Tibial nerve (tissue), 4 donors: ENCODE data around the gene PTPRE. TPM values are rescaled to one million over a fixed set of nuclear protein-coding genes. Genes with fewer than 3 reads are reported as not detected.

Source experiments
- DNase-seq, 2 donors: peaks; one replicate each; pipeline ENCODE4 v3.0.0-alpha.2; 2019; ENCODE audit warnings: low spot score in 2 of 2
- H3K27ac ChIP-seq, 4 donors: fragments of 200-600 bp; sonication (generic) in 3 of 4; one replicate each; pipeline ENCODE4 v1.5.1; 2017 to 2019; ENCODE audit warnings: mild to moderate bottlenecking in 1 of 4
- H3K27me3 ChIP-seq, 2 donors: fragments of 200-600 bp; sonication (generic) in 1 of 2; one replicate each; pipeline versions ENCODE4 v1.5.1 to v1.6.0; 2017 to 2019
- H3K36me3 ChIP-seq, 3 donors: fragments of 200-600 bp; sonication (generic); one replicate each; pipeline ENCODE4 v1.5.1; 2018 to 2019
- H3K4me1 ChIP-seq, 4 donors: fragments of 200-600 bp; sonication (generic) in 3 of 4; one replicate each; pipeline ENCODE4 v1.5.1; 2017 to 2019
- H3K4me3 ChIP-seq, 4 donors: fragments of 200-600 bp; sonication (generic) in 3 of 4; one replicate each; pipeline ENCODE4 v1.5.1; 2017 to 2019; ENCODE audit warnings: mild to moderate bottlenecking in 1 of 4, moderate library complexity in 1 of 4
- H3K9me3 ChIP-seq, 4 donors: fragments of 200-600 bp; sonication (generic) in 3 of 4; one replicate each; pipeline ENCODE4 v1.5.1; 2017 to 2019
- EP300 ChIP-seq, 2 donors: sonication (generic); formaldehyde crosslinking; IDR thresholded peaks; one replicate each; pipeline ENCODE4 v1.6.1; 2017; ENCODE audit warnings: antibody characterized with exemption in 2 of 2, mild to moderate bottlenecking in 1 of 2
- POLR2A ChIP-seq, 2 donors: fragments of 450-650 bp; IDR thresholded peaks; one replicate each; pipeline ENCODE4 v1.6.1; 2017; ENCODE audit warnings: antibody characterized with exemption in 2 of 2, mild to moderate bottlenecking in 2 of 2, moderate library complexity in 2 of 2
- WGBS, 2 donors: methylation state at CpG; one replicate each; pipeline ENCODE4 v1.1.5; 2018; 5-methylcytosine and 5-hydroxymethylcytosine counted together
- total RNA-seq, 4 donors: library from RNA; depleted of rRNA; stranded (reverse); fragments of >200 nt; gene quantifications; one replicate each; pipeline ENCODE4 v1.1.0, GENCODE V29; 2016
- TF ChIP-seq, protein P1 (sequence below), 5 experiments: fragments of 200-600 bp in 3 of 5; fragments of 450-650 bp in 2 of 5; sonication (generic) in 3 of 5; IDR thresholded peaks; one replicate each; pipeline ENCODE4 v1.5.1; 2016 to 2019; ENCODE audit warnings: antibody characterized with exemption in 5 of 5, mild to moderate bottlenecking in 3 of 5, moderate library complexity in 2 of 5

PTPRE gene
- total RNA-seq, 4 donors from 2014 or later: 19.0 to 38.1 (median 25.8) TPM

DNA sequence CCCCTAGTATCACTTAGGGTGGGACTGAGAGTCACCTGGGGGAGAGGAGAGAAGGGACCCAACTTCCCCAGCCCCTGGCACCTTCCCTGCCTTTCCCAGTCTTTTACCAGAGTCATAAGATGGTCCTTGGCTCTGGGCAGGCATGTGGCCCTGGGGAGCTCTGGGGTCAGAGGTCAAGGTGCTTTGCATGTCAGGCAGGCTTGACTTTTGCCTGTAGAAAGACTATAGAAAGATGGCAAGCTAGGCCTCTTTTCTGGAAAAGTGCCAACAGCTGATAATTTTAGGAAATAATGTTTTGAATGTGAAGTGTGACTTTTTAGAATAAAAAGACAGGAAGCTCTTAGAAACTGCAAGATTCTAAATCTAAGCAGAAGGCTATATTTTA, 151.8 kb downstream of the PTPRE start:
- no peak overlapping the region for H3K4me3 ChIP-seq
- no peak overlapping the region for H3K27ac ChIP-seq
- H3K36me3 ChIP-seq: peaks cover 0 to 64% (median 0%) of the 10 kb centered on the region in 3 donors
- DNase-seq: no peak
- TF ChIP-seq, protein P1, sequence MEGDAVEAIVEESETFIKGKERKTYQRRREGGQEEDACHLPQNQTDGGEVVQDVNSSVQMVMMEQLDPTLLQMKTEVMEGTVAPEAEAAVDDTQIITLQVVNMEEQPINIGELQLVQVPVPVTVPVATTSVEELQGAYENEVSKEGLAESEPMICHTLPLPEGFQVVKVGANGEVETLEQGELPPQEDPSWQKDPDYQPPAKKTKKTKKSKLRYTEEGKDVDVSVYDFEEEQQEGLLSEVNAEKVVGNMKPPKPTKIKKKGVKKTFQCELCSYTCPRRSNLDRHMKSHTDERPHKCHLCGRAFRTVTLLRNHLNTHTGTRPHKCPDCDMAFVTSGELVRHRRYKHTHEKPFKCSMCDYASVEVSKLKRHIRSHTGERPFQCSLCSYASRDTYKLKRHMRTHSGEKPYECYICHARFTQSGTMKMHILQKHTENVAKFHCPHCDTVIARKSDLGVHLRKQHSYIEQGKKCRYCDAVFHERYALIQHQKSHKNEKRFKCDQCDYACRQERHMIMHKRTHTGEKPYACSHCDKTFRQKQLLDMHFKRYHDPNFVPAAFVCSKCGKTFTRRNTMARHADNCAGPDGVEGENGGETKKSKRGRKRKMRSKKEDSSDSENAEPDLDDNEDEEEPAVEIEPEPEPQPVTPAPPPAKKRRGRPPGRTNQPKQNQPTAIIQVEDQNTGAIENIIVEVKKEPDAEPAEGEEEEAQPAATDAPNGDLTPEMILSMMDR (IDR thresholded peaks at IDR 0.05): no peak
- TF ChIP-seq EP300 (IDR thresholded peaks at IDR 0.05) (no peak), POLR2A (IDR thresholded peaks at IDR 0.05) (no peak)
- H3K27me3 ChIP-seq: no peaks in the 10 kb centered on the region
- H3K9me3 ChIP-seq: no peaks in the 10 kb centered on the region
- peaks cover 0 to 17% (median 9%) of the 10 kb centered on the region in 4 donors for H3K4me1 ChIP-seq

DNA sequence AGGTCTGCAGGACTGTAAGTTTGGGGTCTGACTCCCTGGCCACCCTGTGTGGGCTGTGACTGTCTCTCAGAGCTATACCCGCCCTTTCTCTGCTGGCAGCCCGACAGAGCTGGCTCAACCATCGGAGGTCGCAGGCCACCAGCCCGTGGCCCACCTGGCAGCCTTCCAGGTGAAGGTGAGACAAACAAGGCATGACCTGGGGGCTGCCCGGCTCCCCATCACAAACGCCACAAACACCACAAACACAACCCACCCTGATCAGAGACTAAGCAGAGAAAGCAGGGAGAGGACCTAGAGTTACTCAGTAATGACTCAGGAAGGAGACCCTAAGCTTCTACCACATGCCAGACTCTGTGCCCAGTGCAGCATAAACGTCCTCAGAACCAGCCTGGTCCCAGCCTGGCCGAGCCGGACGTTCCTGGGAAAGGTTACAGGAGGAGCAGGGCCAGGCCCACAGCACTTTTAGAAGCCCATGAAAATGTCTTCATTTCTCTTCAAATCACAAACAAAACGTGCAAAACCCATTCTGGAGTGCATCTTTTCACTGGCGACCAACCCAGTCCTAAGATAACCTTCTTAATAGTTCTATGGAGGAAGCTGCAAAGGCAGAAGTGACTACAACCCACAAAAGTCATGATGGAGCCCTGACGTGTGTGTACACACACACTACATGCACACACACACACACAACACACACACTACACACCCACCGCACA, 152.5 kb downstream of the PTPRE start:
- Histone ChIP-seq H3K9me3 (no peaks in the 10 kb centered on the region), H3K27me3 (no peaks in the 10 kb centered on the region), H3K27ac (no peak overlapping the region), H3K36me3 (peaks cover 0 to 59% (median 0%) of the 10 kb centered on the region in 3 donors), H3K4me3 (no peak overlapping the region), H3K4me1 (peaks cover 0 to 24% (median 16%) of the 10 kb centered on the region in 4 donors)
- TF ChIP-seq POLR2A (IDR thresholded peaks at IDR 0.05) (no peak), EP300 (IDR thresholded peaks at IDR 0.05) (no peak)
- TF ChIP-seq, protein P1 (IDR thresholded peaks at IDR 0.05): no peak
- no peak for DNase-seq
- WGBS, 2 donors: 76 to 77% methylated on average over 9 to 15 of the region's 15 CpGs

DNA sequence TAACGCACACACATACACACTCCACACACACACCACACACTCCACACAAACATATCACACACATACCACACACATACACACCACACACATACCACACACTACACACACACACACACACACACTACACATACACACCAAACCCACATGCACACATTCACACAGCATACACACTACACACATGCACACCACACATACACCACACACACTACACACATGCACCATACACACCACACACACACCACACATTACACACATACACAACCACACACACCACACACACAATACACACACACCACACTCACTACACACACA, 153.0 kb downstream of the PTPRE start:
- H3K36me3 ChIP-seq: peaks cover 0 to 54% (median 0%) of the 10 kb centered on the region in 3 donors
- WGBS, 2 donors: 0 to 89% methylated on average over 1 of the region's 1 CpG
- H3K4me3 ChIP-seq: no peak overlapping the region

DNA sequence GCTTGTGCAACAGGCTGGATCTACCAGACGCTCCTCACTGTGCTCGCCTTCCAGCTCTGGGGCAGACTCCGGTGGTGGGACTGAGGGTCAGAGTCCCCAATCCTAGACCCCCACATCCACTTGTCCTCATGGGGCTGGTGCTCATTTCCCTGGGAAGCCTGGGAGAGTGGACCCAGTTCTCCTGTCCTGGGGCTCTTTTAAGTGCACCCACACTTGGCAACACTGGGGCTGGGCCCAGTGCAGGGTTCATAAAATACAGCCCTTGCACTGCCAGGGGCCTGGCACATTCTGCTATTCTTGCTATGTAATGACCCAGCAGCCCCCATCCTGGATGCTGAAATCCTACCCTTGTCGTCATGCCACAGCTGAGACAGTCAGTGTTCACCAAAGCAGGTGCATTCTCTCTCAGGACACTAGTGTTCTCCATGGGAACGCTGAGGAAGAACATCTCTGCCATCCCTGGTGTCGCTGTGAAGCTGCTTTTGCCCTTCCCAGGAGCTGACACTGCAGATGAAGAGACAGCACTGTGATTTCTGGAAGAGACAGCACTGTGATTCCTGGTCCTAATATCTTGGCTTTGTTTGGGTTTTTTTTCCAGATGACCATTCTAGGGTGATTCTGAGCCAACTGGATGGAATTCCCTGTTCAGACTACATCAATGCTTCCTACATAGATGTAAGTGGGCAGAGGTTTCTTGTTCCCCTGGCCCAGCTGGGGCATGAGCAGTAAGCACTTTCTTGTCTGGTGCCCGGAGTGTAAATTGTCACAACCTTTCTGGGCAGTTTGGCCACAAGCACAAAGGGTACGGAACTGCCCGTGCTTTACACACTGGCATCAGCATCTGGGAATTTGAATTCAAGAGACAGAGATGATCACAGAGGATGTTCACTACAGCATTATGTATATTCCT, 153.7 kb downstream of the PTPRE start:
- no peak for TF ChIP-seq POLR2A (IDR thresholded peaks at IDR 0.05)
- TF ChIP-seq, protein P1 (IDR thresholded peaks at IDR 0.05): no peak
- TF ChIP-seq EP300 (IDR thresholded peaks at IDR 0.05): no peak
- no peak overlapping the region for H3K4me3 ChIP-seq
- peaks cover 0 to 36% (median 26%) of the 10 kb centered on the region in 4 donors for H3K4me1 ChIP-seq
- 85 to 90% methylated on average over 9 of the region's 9 CpGs for WGBS, 2 donors
- H3K27me3 ChIP-seq: no peaks in the 10 kb centered on the region
- H3K9me3 ChIP-seq: no peaks in the 10 kb centered on the region
- no peak overlapping the region for H3K27ac ChIP-seq
- peaks cover 0 to 52% (median 0%) of the 10 kb centered on the region in 3 donors for H3K36me3 ChIP-seq
- peak in 1 of 2 donors; percentile 8 for DNase-seq

More for the DNA sequence above, 153.0 kb downstream of the PTPRE start:
- Histone ChIP-seq H3K9me3 (no peaks in the 10 kb centered on the region), H3K4me1 (peaks cover 0 to 29% (median 20%) of the 10 kb centered on the region in 4 donors), H3K27ac (no peak overlapping the region), H3K27me3 (no peaks in the 10 kb centered on the region)
- TF ChIP-seq, protein P1 (IDR thresholded peaks at IDR 0.05): no peak
- no peak for TF ChIP-seq POLR2A (IDR thresholded peaks at IDR 0.05)
- TF ChIP-seq EP300 (IDR thresholded peaks at IDR 0.05): no peak
- DNase-seq: peak in 1 of 2 donors; percentile 2
